Stimulated activated CD8-positive, alpha-beta memory T cell treated with anti-CD3 and anti-CD28 coated beads, Interleukin-4, amount 100 ng/mL, for 1 hour (primary cell): Measurements from ENCODE around the gene MAP4K2.

ENCODE experiments used
- DNase-seq, 2 donors: peaks; one replicate each; pipeline ENCODE4 v3.0.0-alpha.2; 2020; ENCODE audit warnings: low read depth in 2 of 2, low spot score in 1 of 2

Gene MAP4K2

DNA sequence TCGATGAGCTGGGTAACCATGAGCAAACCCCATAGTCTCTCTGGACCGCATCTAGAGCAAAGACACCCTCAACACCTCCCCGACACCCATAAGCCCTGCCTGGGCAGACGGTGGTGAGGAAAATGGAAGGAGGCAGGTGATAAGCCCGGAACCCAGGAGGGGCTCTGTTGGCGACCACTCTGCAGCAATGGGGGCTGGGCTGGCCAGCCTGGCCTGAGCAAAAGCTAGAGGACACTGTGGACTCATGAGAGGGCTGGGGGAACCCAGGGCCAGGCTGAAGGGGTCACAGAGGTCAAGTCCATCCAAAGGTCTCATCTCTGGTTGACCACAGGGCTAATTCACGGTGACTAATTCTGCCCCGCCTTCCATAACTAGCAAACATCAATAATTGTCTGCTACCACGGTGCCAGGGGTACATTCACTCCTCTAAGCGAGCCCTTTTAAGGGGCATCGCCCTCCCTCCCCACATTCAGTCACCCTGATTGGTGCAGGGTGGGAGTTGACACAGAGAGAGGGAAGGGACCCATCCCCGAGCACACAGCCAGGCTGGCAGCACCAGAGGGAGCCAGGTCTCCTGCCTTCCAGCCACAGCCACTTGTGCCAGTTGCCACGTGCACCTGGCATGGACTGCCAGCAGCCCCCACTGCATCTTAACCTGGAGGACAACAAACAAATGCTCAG lies 47.2 kb downstream of the MAP4K2 start:
- no peak for DNase-seq

DNA sequence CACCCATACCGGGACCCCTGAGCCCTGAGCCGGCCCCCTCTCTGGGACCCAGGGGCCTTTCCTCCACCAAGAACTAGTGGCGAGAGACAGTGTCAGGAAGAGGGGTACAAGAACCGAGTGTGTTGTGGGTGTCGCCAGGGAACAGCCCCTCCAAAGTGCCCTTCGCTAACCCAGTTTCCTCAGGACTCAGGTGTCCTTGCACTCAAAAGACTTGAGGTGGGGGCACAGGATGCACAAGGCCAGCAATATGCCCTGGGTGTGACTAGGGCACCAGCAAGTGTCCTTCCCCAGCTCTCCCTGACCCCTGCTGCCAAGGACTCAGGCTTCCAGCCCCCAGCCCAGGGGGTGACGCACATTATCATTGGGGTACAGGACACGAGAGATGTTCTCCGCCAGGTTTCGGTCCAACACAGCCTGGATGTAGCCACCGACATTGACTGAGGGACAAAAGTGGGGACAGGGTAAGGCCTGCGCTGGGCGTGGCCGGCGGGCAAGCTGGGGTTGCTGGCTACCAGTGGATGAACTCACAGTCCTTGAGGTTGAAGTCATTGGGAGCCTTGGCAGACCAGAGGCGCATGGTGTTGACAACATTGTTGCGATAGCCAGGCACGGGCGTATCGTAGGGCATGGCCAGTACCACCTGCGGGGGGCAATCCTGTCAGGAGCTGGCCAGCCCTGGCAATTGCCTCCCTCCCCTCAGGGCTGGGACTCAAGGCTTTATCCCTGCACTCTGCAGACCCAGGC lies 47.9 kb downstream of the MAP4K2 start:
- no peak for DNase-seq

DNA sequence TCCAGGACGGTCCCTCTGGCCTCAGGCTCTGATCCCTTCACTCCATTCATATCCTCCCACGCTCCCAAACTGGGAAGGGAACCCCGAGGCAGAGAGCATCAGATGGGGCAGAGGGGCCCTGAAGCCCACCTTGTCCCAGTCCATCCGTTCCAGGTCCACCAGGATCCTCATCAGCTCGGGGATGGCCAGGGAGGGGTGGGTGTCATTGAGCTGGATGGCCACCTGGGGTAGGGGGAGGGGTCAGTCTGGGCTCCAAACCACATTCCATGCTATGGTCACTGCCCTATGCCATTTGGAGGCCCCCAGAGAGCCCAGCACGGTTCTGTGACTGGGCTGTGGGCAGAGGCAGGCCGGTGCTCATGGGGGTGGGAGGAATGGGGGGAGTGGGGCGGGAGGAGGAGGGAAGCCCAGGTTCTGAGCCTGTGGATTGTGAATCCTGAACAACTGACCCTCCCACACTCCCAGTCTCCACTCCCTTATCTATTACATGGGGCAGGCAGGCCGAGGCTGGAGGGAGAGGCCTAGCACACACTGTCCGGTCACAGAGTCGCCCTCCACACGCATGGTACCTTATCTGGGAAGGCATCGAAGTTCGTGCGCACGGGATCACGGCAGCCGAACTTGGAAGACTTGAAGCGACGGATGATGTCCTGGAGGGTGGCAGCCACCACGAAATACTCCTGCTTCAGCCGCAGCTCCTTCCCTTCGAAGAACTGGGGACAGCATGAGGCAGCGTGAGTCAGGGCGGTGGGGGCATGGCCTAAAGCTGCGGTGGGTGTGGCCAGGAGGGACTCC lies 48.7 kb downstream of the MAP4K2 start:
- no peak for DNase-seq

DNA sequence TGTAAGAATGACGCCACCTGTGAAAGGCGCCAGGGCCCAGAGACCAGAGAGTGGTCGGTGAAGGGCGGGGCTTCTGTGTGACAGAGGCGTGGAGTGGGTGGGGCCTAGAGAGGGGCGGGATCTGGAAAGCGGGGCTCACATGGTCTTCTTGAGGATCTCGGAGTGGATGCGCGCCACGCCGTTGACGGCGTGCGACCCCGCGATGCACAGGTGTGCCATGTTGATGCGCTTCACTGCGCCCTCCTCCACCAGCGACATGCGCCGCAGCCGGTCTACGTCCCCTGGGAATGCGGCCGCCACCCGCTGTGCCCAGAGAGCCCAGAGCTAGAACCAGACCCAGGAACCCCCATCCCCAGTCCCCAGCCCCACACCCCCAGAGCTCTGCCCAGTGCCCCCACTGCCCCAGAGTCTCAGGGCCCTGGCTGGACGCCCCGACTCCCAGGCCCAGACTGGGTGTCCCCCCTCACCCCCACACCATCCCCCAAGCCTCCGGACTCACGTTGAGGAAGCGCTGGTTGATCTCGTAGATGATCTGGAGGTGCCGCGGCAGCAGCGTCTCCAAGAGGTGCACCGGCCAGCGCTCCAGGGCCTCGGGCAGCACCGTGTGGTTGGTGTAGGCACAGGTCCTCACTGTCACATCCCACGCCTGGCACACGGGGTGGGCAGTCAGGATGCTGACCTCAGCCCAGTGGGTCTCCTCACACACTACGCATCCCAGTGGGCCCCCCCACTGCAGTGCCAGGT lies 49.5 kb downstream of the MAP4K2 start:
- no peak for DNase-seq

DNA sequence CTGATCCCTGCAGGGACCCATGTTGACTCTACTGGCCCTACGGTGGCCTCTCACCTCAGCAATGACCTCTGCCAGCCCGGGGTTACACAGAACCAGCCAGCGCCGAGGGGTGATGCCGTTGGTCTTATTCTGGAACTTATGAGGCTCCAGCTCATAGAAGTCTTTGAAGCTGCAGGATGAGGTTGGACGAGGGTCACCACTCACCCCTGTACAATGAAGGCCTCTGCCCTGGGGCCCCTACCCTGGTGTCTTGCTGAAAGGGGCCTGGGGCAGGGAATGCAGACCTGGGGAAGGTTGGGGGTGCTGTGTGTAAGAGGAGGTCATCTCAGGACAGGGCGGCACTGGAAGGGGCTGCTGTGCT lies 50.0 kb downstream of the MAP4K2 start:
- DNase-seq = no peak

DNA sequence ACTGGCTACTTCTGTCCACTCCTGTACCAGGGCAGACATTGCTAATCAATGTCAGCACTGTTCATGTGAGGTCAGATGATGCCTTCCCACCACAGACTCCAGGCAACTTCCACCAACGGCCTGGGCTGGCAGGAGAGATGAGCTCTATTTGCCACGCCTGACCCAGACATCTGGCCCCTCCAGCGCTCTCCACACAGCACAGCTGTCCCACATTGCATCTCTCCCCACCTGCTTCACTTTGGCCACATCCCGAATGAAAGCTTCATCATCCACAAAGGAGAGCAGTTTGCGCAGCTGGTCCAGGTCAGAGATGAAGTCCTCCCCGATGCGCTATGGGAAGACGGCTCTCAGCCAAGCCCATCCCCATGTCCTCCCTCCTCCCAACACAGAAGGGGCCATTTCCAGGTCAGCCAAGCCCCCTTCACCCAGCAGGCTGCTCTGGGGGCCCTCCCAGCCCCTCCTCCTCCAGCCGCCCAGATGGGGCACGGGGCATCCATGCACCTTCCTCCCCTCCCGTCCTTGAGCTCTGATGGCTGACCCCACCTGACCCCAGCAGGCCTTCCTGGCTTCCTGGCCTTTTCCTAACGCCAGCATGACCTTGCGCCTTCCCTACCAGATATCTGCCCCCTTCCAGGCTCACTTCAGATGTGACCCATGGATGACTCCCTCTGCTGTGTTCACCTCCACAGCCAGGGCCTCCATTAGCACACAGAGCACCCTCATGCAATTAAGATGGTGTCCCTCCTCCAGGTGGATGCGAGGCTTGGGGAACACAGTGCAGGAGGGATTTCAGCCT lies 50.6 kb downstream of the MAP4K2 start:
- no peak for DNase-seq

DNA sequence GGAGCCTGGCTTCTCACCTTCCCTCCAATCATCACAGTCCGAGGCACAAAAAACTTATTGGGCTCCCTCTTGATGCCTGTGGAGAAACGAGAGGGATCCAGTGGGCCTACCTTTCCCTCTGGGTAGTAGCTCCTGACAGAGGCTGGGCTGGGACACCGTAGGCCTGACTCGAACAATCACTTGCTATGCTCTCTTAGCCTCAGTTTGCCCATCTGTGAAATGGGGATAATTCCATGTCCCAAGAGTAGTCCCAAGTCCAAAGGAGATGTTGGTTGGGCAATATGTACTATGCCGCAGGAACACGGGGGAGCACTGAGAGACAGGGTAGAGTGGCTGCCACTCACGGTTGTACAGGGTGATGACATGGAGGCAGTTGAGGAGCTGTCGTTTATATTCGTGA lies 51.4 kb downstream of the MAP4K2 start:
- DNase-seq = no peak

DNA sequence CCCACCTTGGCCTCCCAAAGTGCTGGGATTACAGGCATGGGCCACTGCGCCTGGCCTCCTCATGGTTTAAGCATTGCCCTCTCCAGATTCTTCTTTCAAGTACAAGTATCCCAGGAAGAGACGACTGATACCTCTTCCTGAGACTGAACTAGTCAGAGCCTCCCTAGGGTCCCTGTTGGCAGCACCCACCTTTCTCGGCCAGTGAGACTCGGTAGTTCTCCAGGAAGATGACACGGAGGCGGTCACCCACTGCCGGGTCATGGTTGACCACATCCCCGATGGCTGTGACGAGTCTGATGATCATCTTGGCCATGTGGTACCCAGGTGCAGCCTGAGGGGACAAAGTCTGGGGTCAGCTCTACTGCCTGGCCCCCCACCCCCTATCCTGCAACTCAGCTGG lies 51.9 kb downstream of the MAP4K2 start:
- no peak for DNase-seq

DNA sequence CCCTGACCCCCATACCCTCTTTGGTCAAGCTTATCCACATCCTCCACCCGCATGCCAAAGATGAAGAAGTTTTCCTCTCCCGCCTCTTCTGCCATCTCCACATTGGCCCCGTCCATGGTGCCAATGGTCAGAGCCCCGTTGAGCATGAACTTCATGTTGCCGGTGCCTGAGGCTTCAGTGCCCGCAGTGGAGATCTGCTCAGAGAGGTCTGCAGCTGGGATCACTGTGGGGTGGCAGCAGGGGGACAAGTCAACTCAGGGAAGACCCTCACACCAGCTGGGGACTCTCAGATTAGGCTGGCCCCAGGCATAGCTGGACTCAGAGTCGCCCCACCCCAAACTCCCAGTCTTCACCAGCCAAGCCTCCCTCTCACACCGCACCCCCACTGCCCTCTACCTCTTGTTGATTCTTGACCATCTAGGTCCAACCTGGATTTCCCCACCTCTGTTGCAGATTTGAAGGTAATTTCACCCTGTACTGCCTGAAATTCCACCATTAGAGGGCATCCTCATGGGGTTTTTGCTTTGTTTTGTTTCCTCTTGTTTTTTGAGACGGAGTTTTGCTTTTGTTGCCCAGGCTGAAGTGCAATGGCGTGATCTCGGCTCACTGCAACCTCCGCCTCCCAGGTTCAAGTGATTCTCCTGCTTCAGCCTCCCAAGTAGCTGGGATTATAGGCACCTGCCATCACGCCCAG lies 52.5 kb downstream of the MAP4K2 start:
- no peak for DNase-seq

DNA sequence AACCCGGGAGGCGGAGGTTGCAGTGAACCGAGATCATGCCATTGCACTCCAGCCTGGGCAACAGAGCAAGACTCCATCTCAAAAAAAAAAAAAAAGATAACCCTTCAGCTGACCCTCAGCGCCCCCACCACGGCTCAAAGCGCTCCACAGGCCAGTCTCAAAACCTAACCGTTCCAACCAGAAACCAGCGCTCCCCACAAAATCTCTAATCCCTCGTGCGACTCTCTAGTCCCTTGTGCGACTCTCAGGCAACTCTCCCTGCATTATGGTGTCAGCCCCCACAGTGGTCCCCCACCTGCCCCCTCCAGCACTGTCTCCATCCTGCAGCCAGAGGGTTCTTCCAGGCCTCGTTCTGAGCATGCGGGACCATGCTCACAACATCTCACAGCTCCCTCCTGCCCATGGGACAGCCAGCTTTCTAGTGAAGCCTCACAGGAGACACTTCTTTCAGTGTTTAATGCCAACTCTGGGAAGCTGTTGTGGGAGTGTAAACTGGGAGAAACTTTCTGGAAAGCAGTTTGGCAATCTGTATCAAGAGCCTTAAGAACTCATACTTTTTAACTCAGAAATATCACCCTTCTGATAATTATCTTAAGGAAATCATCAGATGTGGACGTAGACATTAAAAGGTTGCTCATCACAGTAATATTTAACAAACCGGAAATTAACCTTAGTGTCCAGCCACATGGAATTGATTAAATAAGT lies 54.9 kb downstream of the MAP4K2 start:
- no peak for DNase-seq

DNA sequence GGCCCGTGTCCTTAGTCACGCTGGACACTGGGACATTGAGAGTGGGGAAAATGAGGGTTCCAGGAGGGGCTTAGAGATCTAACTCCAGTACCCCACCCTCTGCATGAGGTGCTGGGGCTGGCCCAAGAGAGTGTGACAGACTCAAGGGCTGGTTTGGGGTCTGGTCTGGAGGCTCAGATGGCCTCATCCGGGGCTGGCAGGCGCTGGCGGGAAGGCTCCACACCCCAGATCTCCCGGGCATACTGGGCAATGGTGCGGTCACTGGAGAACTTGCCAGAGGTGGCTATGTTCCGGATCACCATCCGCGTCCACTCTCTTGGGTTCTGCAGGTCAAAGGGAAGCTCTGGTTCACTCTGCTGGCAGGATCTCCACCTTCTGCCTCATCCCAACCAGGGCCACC lies 56.5 kb downstream of the MAP4K2 start:
- no peak for DNase-seq

DNA sequence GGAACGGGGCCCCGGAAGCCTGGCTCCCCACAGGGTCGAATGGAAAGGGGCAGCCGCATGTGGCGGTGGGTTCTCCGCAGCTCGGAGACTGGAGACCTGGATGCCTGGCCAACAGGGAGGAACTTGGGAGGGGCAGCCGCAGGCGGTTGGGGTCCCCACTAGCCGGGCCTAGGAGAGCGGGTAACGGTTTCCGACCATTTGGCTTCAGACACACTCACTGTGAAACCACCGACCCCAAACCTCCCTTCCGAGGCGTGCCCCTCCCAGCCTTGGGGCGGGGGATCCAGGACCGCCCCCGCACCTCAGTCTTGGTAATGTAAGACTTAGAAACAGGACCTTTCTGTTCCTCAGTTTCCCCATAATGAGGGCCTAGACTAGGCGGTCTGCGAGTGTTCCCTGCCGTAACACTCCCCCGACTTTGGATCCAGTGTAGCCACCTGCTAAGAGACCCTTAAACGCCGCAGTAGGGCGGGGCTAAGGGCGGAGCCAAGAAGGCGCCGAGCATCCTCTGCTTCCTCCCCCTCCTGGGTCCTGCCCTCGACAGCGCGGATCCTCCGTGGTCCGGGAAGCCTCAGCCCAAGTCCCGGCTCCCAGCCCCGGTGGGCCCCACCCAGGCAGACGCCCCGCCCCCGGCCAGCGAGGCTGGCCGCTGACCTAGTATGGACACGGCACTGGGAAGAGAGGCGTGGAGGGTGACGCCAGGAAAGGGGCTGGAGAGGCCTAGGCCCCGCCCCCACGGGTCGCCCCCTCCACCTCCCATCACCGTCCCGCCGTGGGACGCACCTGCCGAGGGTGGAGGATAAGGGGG lies 57.3 kb downstream of the MAP4K2 start:
- peak; percentile 57 to 62 for DNase-seq

DNA sequence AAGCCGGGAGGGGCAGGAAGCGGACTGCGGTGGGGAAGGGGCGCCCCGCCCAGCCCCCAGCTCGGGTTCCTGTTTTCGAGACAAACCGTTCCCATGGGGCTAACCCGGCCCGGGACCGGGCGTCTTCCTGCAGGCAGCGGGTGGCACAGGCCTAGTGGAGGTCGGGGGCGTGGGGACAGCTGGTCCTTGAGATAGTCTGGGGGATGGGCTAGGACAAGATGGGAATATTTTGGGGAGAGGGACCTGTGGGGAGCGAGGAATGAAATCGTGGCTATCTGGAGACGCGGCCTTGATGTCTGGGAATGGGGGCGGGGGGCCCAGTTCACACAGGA lies 57.9 kb downstream of the MAP4K2 start:
- DNase-seq = peak; percentile 45 to 66

DNA sequence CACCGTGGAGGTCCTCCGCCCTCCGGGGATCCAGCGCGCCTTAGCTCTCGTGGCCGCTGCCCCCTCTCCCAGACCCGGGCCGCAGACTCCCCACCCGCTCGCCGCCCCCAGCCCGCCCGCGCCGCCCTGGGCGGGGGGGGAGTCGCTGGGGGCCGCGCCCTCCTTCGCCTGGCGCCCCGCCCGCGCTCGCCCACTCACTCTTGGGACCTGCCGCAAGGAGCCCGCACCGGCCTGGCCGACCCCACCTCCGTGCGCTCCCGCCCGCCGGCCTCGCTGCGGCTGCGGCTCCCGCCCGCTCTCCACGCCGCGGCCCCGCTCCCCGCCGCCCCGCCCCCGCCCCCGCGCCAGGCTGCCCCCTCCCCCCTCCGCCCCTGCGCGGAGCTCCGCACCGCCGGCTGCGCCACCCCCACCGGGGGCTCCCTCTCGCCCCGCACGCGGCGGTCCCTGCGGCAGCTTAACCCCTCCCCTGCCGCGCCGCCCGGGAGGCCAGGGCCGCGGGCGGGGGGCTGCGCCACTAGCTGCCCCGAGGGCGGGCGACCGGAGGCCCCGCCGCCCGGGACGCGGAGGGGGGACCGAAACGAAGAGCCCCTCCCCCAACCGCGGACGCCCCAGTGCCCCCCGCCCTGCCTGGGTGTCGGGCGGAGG lies 58.3 kb downstream of the MAP4K2 start:
- DNase-seq = no peak

DNA sequence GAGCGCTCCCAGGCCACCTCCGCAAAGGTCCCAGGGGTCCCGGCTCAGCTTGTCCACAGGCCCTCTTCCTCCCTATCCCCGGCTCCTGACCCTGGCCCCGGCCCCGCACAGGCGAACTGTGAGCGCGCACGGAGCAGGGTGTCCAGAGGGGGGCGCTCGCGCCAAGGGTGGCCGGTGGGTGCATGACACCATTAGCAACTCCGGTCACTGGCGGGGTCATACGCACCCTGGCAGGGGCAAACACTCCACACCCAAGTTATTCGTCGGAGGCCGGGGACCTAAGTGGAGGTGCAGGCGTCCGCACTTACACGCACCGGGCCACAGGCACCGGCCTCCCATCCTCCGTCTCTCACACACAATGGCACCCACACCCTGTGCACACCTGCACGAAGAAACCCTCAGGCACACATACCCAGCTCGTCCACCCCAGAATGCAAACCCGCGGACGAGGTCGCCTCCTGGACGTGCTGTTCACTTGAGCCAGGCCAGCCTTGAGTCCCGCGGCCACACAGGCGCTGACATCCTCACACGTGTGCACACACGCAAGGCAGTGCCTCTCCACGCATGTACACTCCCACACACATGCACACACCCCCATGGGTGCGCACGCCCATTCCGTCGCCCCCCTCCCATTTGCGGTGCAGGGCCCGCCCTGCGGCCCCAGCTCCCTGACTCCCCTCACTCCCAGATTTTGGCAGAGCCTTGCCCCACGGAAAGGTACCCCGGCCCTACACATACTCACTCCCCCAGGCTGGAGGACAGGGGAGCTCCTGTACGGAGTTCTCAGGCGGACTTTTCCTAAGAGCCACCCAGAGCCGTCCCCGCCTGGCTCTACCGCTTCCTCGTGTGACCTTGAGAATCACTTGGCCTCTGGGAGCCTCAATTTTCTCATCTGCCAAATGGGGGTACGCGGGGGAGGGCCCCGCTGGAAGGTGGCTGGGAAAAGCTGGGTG lies 59.1 kb downstream of the MAP4K2 start, which contains the start of gene RASGRP2:
RASGRP2 (minus strand) TSS at position 552 of the 953 bp plus-strand sequence. CDS start 1,276 bp downstream, outside the sequence.
- DNase-seq = peak; percentile 73 to 74

DNA sequence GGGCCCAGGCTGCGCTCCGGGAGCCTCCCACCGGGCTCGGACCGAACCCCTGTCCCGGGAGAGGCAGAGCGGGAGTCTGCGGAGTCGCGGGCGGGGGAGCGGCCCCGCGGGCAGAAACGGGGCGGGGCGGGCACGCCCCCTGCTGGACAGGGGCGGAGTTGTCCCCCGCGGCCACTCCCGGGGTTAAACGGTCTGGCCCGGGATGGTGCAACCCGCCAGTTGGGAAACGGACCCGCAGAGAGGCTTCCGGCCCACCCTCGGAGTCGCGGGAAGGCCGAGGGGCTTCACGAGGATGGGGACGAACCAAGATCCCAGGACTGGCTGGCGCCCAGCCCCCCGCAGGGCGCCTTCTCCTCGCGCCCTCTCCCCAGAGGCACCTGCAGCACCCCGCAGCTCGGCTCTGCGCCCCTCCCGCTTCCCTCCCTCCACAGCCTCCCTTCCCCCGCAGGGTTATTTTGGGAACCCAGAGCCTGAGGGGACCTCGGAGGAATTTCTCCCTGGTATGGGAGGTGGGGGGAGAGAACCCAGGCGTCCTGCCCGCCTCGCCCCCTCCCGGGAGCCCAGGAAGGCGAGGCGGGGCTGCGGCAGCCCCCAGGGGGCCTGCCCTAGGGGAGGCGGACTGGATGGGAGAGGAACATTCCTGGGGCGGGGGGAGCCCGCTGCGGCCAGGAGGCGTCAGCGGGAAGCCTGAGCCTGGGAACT lies 60.0 kb downstream of the MAP4K2 start:
- peak; percentile 61 to 70 for DNase-seq
